GM11168 (cell line): Measurements from ENCODE around the gene CADM2.
"Not testable (repeated sequence)": the region's sequence is repeated elsewhere in the genome, so short reads cannot be mapped to it uniquely, and the experiment has no call there.

Source experiments
- in situ Hi-C: fragments of 300-500 bp; cut with MboI; formaldehyde crosslinking; loops from one replicate; pipeline ENCODE4 v1.12.0; 2022; ENCODE audit warnings: low sequenced_read_pairs; ENCODE audit not compliant: unreplicated experiment

Gene CADM2

GRCh38 chr3:85603378-85603777, 644.6 kb downstream of the CADM2 start:
- in situ Hi-C loops: no loop called here

- in situ Hi-C loops: no loop called here
Measured at GRCh38 chr3:85604641-85605040, 645.9 kb downstream of the CADM2 start.

- in situ Hi-C loops: no loop called here
Measured at GRCh38 chr3:85605066-85605465, 646.3 kb downstream of the CADM2 start.

GRCh38 chr3:85626662-85627061, 667.9 kb downstream of the CADM2 start:
- in situ Hi-C loops: no loop called here

GRCh38 chr3:85627932-85628331, 669.1 kb downstream of the CADM2 start:
- in situ Hi-C loops: no loop called here

- in situ Hi-C loops: no loop called here
Measured at GRCh38 chr3:85631070-85631469, 672.3 kb downstream of the CADM2 start.

GRCh38 chr3:85632921-85633320, 674.1 kb downstream of the CADM2 start:
- in situ Hi-C loops: no loop called here

- in situ Hi-C loops: no loop called here
Measured at GRCh38 chr3:85652360-85652759, 693.6 kb downstream of the CADM2 start.

GRCh38 chr3:85660451-85660850, 701.7 kb downstream of the CADM2 start:
- in situ Hi-C loops: no loop called here

- in situ Hi-C loops: no loop called here
Measured at GRCh38 chr3:85662462-85662861, 703.7 kb downstream of the CADM2 start.

- in situ Hi-C loops: no loop called here
Measured at GRCh38 chr3:85667744-85668143, 709.0 kb downstream of the CADM2 start.

- in situ Hi-C loops: no loop called here
Measured at GRCh38 chr3:85670634-85671205, 711.9 kb downstream of the CADM2 start.

GRCh38 chr3:85672761-85673160, 714.0 kb downstream of the CADM2 start:
- in situ Hi-C loops: no loop called here

GRCh38 chr3:85678713-85679112, 719.9 kb downstream of the CADM2 start:
- in situ Hi-C loops: no loop called here

GRCh38 chr3:85681906-85682305, 723.1 kb downstream of the CADM2 start:
- in situ Hi-C loops: no loop called here

- in situ Hi-C loops: no loop called here
Measured at GRCh38 chr3:85691196-85691595, 732.4 kb downstream of the CADM2 start.

- in situ Hi-C loops: no loop called here
Measured at GRCh38 chr3:85697156-85697555, 738.4 kb downstream of the CADM2 start.

- in situ Hi-C loops: no loop called here
Measured at GRCh38 chr3:85706130-85706529, 747.3 kb downstream of the CADM2 start.

GRCh38 chr3:85708325-85708724, 749.5 kb downstream of the CADM2 start:
- in situ Hi-C loops: not testable (repeated sequence)

- in situ Hi-C loops: no loop called here
Measured at GRCh38 chr3:85709346-85709892, 750.6 kb downstream of the CADM2 start.

- in situ Hi-C loops: no loop called here
Measured at GRCh38 chr3:85710490-85710889, 751.7 kb downstream of the CADM2 start.

- in situ Hi-C loops: no loop called here
Measured at GRCh38 chr3:85721409-85722145, 762.8 kb downstream of the CADM2 start.
